Activated T-cell treated with anti-CD3 and anti-CD28 coated beads, Interleukin-2, amount 50 U/mL, for 24 hours (primary cell): ENCODE measurements around the gene ECHS1.
A peak's percentile ranks its signal among the peaks of the same experiment; 100 is the strongest.
"Not testable (repeated sequence)": the region's sequence is repeated elsewhere in the genome, so short reads cannot be mapped to it uniquely, and the experiment has no call there.

Source experiments
- DNase-seq: peaks from one replicate; pipeline ENCODE4 v3.0.0-alpha.2; 2020
- H3K27ac Mint-ChIP-seq: 2 replicates; pipeline ENCODE4 v1.8.0; 2020; ENCODE audit warnings: mild to moderate bottlenecking, mixed read lengths
- H3K27me3 Mint-ChIP-seq: 2 replicates; pipeline ENCODE4 v1.8.0; 2020; ENCODE audit warnings: mixed read lengths
- H3K36me3 Mint-ChIP-seq: 2 replicates; pipeline ENCODE4 v1.8.0; 2020; ENCODE audit warnings: low read depth, mixed read lengths
- H3K4me1 Mint-ChIP-seq: 2 replicates; pipeline ENCODE4 v1.8.0; 2020; ENCODE audit warnings: low read depth, mixed read lengths
- H3K4me3 Mint-ChIP-seq: 2 replicates; pipeline ENCODE4 v1.8.0; 2020; ENCODE audit warnings: mild to moderate bottlenecking, moderate library complexity, mixed read lengths
- H3K9me3 Mint-ChIP-seq: 2 replicates; pipeline ENCODE4 v1.8.0; 2020; ENCODE audit warnings: mixed read lengths

ECHS1 gene

GRCh38 chr10:133373174-133374090 lies at the start of gene ECHS1:
TSS of gene ECHS1 (minus strand) at chr10:133373354. CDS start at chr10:133373333, 21 bp downstream.
- Mint-ChIP-seq H3K4me3 (peak within 1 kb of the TSS; percentile 86), H3K36me3 (peaks cover 23% of the 10 kb centered on the region), H3K27ac (peak within 1 kb of the TSS; percentile 86), H3K4me1 (peaks cover 24% of the 10 kb centered on the region), H3K9me3 (no peaks in the 10 kb centered on the region), H3K27me3 (no peaks in the 10 kb centered on the region)
- DNase-seq, result peak; percentile 97

DNA sequence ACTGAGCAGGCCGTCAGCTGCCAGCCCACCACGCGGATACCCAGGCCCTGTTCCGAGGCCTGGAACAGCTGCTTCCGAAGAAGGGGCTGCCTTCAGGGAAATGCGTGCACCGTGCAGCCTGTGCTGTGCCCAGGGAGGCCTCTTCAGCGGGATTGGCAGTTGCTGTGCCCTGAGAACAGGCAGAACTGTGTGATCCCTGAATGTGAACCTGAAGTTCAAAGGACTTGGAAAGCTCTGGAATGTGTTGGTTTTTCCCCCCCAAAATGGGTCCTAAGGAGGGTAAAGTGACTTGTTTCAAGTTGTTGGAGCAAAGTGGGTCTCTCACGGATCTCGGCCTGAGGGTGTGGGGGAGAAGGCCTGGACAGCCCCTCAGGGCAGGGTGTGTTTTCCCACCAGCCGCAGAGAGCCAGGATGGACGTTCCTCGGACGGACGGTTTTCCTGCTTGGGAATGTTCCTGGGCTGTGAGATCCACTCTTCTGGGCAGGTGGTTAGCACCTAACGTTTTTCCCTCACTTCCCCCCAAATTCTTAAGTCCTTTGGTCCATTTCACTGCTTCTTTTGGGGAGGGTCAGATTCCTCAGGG lies 49.2 kb upstream of the ECHS1 start:
- H3K9me3 Mint-ChIP-seq, result no peaks in the 10 kb centered on the region
- no peak overlapping the region for H3K4me3 Mint-ChIP-seq
- DNase-seq, result no peak
- peaks cover 8% of the 10 kb centered on the region for H3K4me1 Mint-ChIP-seq
- peaks cover 6% of the 10 kb centered on the region for H3K27me3 Mint-ChIP-seq
- no peak overlapping the region for H3K27ac Mint-ChIP-seq
- peaks cover 41% of the 10 kb centered on the region for H3K36me3 Mint-ChIP-seq

- Mint-ChIP-seq H3K36me3 (peaks cover 41% of the 10 kb centered on the region), H3K4me3 (no peak overlapping the region), H3K27ac (no peak overlapping the region), H3K4me1 (peaks cover 8% of the 10 kb centered on the region), H3K9me3 (no peaks in the 10 kb centered on the region), H3K27me3 (peaks cover 6% of the 10 kb centered on the region)
- no peak for DNase-seq
Measured at GRCh38 chr10:133421336-133422222, 48.4 kb upstream of the ECHS1 start.

- Mint-ChIP-seq H3K4me1 (peaks cover 8% of the 10 kb centered on the region), H3K36me3 (peaks cover 47% of the 10 kb centered on the region), H3K27me3 (peaks cover 6% of the 10 kb centered on the region), H3K4me3 (no peak overlapping the region), H3K27ac (peak overlapping the region; percentile 11), H3K9me3 (no peaks in the 10 kb centered on the region)
- no peak for DNase-seq
Measured at GRCh38 chr10:133420579-133420978, 47.4 kb upstream of the ECHS1 start.

DNA sequence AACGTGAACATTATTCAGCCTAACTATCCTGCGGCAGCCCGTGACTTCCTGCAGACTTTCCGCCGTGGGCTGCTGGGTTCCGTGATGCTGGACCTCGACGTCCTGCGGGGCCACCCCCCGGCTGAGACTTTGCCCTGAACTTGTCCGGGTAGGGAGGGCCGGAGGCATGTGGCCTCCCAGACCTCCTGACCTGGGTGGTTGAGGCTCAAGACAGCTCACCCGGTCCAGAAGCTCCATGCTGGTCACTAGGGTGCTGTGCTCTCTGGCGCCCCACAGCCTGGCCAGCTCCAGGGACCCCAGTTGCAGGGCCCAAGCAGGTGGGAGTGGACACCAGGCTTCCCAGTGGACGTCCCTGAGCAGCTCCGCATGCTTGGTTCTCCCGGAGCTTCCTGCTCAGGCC lies 46.9 kb upstream of the ECHS1 start:
- peaks cover 11% of the 10 kb centered on the region for H3K4me1 Mint-ChIP-seq
- H3K27me3 Mint-ChIP-seq, result peaks cover 6% of the 10 kb centered on the region
- no peak overlapping the region for H3K27ac Mint-ChIP-seq
- DNase-seq, result no peak
- H3K36me3 Mint-ChIP-seq, result peaks cover 52% of the 10 kb centered on the region
- H3K9me3 Mint-ChIP-seq, result no peaks in the 10 kb centered on the region
- no peak overlapping the region for H3K4me3 Mint-ChIP-seq

DNA sequence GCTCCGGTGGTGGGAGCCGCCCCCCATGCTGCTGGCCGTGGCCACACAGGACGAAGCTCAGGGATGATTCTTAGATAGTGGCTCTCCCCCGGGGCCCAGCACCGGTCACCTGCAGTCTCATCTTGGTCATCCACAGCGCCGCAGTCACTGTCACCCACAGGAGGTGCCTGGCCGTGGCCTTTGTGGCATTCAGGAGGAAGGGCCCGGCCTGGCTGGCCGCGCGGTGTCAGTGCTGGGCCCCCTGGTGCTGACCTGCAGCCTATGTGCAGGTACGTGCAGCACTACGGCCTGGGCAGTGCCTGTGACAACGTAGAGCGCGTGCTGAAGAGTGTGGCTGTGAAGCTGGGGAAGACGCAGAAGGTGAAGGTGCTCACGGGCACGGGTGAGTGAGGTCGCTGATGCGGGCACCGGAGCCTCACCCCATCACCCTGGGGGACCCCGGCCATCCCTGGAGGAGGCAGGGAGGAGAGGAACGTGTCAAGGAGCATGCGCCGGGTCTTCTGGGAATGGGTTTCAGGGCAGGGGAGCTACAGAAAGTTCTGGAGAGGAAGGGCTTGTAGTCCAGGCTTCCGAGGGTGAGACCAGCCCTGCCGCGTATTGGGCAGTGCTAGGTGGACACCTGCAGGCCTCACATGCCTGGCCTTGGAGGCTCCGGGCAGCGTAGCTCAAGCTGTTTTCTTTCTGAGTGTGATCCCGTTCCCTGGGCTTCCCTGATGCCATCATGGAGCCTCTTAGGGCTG lies 46.2 kb upstream of the ECHS1 start:
- Mint-ChIP-seq H3K4me1 (peaks cover 11% of the 10 kb centered on the region), H3K9me3 (no peaks in the 10 kb centered on the region), H3K27ac (no peak overlapping the region), H3K36me3 (peaks cover 59% of the 10 kb centered on the region), H3K27me3 (peaks cover 6% of the 10 kb centered on the region), H3K4me3 (no peak overlapping the region)
- no peak for DNase-seq

- Mint-ChIP-seq H3K27ac (no peak overlapping the region), H3K4me1 (peaks cover 11% of the 10 kb centered on the region), H3K36me3 (peaks cover 67% of the 10 kb centered on the region), H3K27me3 (peaks cover 6% of the 10 kb centered on the region), H3K9me3 (no peaks in the 10 kb centered on the region), H3K4me3 (no peak overlapping the region)
- DNase-seq, result no peak
Measured at GRCh38 chr10:133418289-133418993, 45.3 kb upstream of the ECHS1 start.

GRCh38 chr10:133415752-133416151 lies 42.6 kb upstream of the ECHS1 start:
- Mint-ChIP-seq H3K9me3 (peaks cover 16% of the 10 kb centered on the region), H3K4me3 (no peak overlapping the region), H3K27me3 (no peaks in the 10 kb centered on the region), H3K36me3 (peaks cover 84% of the 10 kb centered on the region), H3K4me1 (peaks cover 3% of the 10 kb centered on the region), H3K27ac (no peak overlapping the region)
- DNase-seq, result no peak

DNA sequence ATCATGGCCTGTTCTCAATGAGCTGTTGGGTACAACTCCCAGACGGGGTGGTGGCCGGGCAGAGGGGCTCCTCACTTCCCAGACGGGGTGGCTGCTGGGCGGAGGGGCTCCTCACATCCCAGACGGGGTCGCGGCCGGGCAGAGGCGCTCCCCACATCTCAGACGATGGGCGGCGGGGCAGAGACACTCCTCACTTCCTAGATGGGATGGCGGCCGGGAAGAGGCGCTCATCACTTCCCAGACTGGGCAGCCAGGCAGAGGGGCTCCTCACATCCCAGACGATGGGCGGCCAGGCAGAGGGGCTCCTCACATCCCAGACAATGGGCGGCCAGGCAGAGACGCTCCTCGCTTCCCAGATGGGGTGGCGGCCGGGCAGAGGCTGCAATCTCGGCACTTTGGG lies 41.2 kb upstream of the ECHS1 start:
- not testable (repeated sequence) for H3K27me3 Mint-ChIP-seq, H3K4me3 Mint-ChIP-seq, H3K27ac Mint-ChIP-seq, H3K4me1 Mint-ChIP-seq, DNase-seq
- Mint-ChIP-seq H3K36me3 (peaks cover 83% of the 10 kb centered on the region), H3K9me3 (peaks cover 18% of the 10 kb centered on the region)

GRCh38 chr10:133412381-133412711 lies 39.2 kb upstream of the ECHS1 start:
- no peak overlapping the region for H3K27ac Mint-ChIP-seq
- DNase-seq, result no peak
- peaks cover 18% of the 10 kb centered on the region for H3K4me1 Mint-ChIP-seq
- no peak overlapping the region for H3K4me3 Mint-ChIP-seq
- H3K27me3 Mint-ChIP-seq, result no peaks in the 10 kb centered on the region
- H3K36me3 Mint-ChIP-seq, result peaks cover 86% of the 10 kb centered on the region
- peaks cover 18% of the 10 kb centered on the region for H3K9me3 Mint-ChIP-seq

DNA sequence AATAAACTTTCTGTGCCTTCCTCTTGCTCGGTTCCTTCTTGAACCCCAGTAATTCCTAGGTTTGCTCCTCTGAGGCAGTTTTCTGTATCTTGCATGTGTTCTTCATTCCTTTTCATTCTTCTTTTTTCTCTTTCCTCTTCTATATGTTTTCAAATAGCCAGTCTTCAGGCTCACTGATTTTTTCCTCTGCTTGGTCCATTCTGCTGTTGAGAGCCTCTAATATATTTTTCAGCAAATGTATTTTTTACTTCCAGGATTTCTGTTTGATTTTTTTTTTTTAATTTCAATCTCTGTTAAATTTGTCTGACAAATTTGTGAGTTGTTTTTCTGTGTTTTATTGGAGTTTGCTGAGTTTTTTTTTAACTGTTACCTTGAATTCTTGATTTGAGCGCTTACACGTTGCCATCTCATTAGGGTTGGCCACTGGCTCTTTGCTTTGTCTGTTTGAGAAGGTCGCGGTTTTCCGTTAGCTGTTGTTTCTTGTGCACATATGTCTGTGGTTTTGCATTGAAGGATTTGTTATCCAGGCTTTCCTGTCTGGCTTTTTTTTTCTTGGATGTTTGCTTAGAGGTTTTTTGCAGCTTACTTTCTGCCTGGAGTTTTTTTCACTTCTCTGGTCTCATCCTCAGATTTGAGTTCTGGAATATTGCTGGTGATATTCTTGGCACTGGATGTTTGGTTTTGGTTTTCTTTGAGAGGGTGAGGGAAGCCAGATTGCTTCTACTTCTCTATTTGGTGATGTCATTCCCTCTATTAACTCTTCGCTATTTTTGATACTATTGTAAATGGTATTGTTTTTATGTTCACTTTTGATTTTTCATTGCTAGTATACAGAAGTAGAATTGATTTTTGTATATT lies 38.6 kb upstream of the ECHS1 start:
- H3K4me3 Mint-ChIP-seq, result no peak overlapping the region
- peaks cover 91% of the 10 kb centered on the region for H3K36me3 Mint-ChIP-seq
- DNase-seq, result no peak
- peaks cover 18% of the 10 kb centered on the region for H3K9me3 Mint-ChIP-seq
- peaks cover 24% of the 10 kb centered on the region for H3K4me1 Mint-ChIP-seq
- no peak overlapping the region for H3K27ac Mint-ChIP-seq
- H3K27me3 Mint-ChIP-seq, result no peaks in the 10 kb centered on the region

DNA sequence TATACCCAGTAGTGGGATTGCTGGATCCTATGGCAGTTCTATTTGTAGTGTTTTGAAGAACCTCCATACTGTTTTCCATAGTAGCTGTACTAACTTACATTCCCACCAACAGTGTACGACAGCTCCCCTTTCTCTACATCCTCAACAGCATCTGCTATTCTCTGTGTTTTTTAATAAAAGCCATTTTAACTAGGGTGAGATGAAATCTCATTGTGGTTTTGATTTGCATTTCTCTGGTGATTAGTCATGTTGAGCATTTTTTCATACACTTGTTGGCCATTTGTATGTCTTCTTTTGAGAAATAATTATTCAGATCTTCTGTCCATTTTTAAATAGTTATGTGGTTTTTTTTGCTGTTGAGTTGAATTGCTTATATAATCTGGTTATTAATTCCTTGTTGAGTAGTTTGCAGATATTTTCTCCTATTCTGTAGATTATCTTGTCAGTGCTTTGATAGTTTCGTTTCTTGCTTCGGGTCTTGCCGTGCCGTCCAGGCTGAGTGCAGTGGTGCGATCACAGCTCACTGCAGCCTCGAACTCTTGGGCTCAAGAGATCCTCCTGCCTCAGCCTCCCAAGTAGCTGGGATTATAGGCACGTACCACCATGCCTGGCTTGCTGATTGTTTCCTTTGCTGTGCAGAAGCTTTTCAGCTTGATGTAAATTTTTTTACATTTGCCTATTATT lies 32.8 kb upstream of the ECHS1 start:
- Mint-ChIP-seq H3K9me3 (peaks cover 5% of the 10 kb centered on the region), H3K27ac (peak overlapping the region; percentile 26), H3K4me1 (peaks cover 51% of the 10 kb centered on the region), H3K4me3 (no peak overlapping the region), H3K27me3 (no peaks in the 10 kb centered on the region), H3K36me3 (peaks cover 95% of the 10 kb centered on the region)
- DNase-seq, result no peak
